NCI-H774 (cell line): ENCODE measurements around the gene ZBED4.
"Not testable (repeated sequence)": the region's sequence is repeated elsewhere in the genome, so short reads cannot be mapped to it uniquely, and the experiment has no call there.

Experiments used
- DNase-seq: peaks from one replicate; lab custom pipeline; 2025; lab: John Stamatoyannopoulos, UW

ZBED4 gene, protein sequence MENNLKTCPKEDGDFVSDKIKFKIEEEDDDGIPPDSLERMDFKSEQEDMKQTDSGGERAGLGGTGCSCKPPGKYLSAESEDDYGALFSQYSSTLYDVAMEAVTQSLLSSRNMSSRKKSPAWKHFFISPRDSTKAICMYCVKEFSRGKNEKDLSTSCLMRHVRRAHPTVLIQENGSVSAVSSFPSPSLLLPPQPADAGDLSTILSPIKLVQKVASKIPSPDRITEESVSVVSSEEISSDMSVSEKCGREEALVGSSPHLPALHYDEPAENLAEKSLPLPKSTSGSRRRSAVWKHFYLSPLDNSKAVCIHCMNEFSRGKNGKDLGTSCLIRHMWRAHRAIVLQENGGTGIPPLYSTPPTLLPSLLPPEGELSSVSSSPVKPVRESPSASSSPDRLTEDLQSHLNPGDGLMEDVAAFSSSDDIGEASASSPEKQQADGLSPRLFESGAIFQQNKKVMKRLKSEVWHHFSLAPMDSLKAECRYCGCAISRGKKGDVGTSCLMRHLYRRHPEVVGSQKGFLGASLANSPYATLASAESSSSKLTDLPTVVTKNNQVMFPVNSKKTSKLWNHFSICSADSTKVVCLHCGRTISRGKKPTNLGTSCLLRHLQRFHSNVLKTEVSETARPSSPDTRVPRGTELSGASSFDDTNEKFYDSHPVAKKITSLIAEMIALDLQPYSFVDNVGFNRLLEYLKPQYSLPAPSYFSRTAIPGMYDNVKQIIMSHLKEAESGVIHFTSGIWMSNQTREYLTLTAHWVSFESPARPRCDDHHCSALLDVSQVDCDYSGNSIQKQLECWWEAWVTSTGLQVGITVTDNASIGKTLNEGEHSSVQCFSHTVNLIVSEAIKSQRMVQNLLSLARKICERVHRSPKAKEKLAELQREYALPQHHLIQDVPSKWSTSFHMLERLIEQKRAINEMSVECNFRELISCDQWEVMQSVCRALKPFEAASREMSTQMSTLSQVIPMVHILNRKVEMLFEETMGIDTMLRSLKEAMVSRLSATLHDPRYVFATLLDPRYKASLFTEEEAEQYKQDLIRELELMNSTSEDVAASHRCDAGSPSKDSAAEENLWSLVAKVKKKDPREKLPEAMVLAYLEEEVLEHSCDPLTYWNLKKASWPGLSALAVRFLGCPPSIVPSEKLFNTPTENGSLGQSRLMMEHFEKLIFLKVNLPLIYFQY

DNA sequence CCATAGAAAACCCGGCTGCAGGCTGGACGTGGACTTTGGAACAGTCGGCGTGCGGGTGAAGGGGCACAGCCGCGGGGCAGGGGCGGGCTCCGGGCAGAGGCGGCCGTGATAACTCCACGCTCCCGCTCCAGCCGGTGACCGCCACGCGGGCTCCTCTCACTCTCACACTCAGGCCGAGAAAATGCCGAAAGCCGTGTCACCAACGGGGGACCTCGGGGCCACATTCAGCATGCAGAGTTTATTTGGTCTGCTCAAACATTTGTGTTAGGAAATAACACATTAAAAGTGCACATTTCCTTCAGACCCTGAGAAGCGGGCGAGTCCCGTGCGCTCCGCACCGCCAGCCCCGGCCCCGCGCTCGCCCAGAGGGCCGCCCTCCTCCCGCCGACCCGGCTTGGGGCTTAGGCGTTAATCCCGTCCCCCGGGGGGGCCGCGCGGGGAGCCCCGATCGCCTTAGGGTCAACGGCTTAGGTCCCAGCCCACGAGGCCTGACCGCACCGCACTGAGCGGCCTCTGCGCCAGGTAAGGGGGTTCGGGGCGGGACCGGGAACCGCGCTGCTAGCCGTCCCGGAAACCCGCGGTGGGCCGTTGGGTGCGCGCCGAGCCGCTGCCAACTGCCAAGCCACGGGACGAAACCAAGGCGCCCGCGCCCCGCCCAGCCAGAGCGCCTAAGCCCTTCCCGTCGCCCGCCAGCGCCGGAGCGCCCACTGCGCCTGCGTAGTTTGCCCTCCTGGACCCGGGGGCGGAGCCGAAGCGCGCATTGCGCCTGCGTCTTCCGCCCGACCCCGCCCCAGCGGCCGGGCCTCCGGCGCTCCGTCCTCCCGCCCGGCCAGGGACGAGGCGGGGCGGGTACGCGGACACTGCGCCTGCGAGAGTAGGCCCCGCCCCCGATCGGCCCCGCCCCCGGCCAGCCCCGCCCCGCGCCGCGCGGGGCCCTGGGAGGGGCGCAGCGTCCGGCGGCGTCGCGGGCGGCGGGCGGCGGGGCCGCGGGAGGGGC lies at the start of gene ZBED4:
TSS of gene ZBED4 (plus strand) at position 947 of the 997 bp plus-strand sequence. CDS start 29,819 bp downstream, outside the sequence.
- DNase-seq, result peak; percentile 85

DNA sequence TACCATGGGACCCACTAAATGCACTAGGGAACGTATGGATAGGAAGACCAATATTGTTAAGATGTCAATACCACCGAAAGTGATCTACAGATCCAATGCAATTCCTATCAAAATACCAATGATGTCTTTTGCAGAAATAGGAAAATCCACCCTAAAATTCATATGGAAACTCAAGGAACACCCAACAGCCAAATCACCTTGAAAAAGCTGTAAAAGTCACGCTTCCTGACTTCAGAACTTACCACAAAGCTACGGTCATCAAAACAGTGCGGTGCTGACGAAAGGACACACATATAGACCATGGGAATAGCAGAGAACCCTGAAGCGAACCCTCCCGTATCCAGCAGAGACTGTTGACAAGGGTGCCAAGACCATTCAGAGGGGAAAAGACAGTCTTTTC lies 46.5 kb upstream of the ZBED4 start:
- no peak for DNase-seq

DNA sequence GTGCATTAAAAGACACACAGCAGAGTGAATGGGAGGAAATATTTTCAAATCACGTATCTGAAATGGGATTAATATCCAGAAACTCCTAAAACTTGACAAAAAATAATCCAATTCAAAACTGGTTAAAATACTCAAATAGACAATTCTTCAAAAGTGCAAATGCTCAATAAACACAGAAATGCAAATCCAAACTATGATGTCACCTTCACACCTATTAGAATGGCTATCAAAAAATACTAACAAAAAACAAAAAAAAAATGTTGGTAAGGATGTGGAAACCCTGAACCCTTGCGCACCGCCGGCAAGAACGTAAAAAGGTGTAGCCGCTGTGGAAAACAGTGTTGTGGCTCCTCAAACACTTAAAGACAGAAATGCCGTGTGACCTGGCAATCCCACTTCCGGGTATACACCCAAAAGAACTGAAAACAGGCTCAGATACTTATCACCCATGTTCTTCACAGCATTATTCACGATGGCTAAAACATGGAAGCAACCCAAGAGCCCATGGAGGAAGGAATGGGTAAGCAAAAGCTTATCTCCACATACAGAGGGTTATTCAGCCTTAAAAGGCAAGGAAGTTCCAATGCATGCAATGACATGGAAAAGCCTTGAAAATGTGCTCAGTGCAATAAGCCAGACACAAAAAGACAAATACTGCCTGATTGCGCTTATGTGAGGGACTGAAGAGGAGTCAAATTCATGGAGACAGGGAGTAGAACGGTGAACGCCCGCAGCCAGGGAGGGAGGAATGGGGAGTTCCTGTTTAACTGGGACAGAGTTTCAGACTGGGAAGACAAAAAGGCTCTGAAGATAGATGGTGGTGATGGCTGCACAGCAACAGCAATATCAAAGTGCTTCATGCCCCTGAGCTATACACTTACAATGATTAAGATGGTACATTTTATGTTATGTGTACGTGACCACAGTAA lies 45.6 kb upstream of the ZBED4 start:
- no peak for DNase-seq

DNA sequence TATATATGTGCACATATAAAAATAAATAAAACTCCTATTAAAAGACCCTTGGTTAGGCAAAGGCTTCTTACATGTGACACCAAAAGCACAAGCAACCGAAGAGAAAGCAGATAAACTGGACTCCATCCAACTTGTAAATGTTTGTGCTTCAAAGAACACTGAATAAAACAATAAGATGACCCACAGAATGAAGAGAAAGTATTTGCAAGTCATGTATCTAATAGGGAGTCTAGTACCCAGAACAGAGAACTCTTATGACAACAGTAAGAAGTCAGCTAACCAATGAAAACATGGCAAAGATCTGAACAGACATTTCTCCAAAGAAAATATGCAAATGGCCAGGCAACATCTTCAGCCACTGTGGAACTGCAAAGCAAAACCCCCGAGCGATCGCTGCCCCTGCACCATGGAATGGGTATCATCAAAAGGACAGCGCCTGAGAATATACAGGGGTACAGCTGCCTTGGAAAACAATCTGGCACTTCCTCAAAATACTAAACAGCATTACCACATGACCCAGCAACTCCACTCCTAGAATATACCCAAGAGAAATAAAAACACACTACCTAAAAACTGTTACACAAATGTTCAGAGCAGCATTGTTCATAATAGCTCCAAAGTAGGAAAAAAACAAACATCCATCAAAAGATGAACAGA lies 43.2 kb upstream of the ZBED4 start:
- no peak for DNase-seq

DNA sequence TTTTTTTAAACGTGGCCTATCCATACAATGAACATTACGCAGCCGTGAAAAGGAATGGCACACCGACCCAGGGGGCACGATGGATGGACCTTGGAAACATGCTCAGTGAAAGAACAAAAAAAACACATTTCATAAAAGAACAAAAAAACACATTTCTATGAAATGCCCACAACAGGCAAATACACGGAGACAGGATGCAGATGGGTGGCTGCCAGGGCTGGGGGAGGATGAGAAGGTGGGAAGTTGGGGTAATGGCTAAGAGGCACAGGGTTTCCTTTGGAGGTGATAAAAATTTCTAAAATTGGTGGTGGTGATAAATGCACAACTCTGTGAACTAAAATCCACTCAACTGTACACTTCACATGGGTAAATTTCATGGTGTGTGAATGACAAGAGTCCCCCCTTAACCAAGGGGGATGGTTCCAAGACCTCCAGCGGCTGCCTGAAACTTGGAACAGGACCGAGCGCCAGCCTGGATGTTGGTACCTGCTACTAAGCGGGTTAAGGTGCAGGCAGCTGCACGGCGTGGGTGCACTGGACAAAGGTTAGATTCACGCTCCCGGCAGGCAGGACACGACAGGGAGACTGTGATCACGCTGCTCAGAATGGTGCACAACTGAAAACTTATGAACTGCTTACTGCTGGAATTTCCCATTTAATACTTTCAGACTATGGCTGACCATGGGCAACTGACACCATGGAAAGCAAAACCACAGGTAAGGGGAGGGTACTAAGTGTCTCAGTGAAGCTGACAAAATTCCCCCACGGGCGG lies 42.4 kb upstream of the ZBED4 start:
- DNase-seq, result no peak

DNA sequence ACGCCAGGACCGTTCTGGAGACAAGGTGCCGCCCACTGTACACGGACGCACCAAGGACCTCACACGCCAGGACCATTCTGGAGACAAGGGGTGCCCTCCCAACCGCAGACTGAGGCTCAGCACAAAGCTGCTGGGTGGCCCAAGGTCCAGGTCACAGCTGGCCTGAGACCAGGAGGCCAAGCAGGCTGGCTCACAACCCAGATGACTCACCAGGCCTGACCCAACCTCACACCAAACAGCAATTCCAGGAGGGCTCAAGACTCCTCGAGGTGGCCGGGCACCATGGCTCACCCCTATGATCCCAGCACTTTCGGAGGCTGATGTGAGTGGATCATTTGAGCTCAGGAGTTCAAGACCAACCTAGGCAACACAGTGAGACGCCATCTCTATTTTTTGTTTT lies 40.8 kb upstream of the ZBED4 start:
- no peak for DNase-seq

DNA sequence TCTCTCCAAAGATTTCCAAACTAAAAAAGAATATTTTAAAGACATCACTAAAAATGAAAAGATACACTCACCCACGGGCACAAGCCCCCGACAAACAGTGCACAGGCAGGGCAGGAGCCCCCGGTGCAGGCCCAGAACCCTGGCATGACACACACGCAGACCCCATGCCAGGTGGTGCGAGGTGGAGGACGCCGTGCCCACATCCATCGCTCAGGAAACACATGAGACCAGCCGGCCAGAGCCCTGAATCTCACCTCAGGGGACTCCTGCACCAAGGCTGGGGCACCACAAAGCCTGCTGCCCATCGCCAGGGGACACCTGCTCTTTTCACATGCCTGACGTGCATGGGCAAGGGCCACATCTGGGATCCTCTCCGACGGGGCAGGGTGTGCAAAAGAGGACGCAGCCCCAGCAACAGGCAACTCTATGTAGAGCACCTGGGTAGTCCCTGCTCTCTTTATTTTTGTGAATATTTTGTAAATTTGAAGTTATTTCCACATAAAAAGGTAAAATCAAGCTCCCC lies 39.4 kb upstream of the ZBED4 start:
- no peak for DNase-seq

DNA sequence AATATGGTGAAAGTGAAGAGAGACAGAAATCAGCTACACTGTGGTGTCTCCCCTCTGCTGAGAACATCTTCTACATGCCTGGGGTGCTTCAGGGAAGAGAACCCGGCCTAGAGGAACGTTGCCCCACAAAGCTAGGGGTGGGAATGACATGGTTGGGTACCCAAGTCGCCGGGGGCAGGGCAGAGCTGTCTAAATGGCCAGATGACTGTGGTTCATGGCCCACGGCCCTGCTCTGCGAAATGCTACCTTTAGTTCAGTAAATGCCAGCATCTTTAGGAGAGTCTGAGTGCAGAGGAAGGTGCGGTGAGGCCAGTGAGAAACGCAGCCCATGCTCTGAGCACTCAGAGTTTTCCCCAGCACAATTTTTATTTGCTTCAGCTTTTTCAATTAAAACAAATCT lies 38.8 kb upstream of the ZBED4 start:
- DNase-seq, result no peak

DNA sequence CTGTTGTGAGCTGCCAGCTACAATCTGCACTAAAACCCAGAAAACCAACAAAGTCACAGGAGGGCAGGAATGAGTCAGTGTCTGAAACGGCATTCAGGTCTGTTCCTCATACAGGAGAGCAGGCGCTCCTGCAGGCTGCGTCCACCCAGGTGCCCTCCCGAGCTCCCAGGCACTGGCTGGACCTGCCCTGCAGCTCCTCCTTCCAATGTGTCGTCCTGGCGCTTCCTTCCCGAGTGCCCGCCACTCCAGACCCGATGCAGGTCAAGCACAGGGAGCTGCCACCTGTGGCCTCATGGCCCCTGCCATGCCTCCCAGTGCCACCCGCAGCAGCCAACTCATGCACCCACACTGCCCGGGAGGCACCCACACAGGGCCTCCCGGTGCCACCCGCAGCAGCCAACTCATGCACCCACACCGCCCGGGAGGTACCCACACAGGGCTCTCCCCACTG lies 38.0 kb upstream of the ZBED4 start:
- DNase-seq, result no peak

DNA sequence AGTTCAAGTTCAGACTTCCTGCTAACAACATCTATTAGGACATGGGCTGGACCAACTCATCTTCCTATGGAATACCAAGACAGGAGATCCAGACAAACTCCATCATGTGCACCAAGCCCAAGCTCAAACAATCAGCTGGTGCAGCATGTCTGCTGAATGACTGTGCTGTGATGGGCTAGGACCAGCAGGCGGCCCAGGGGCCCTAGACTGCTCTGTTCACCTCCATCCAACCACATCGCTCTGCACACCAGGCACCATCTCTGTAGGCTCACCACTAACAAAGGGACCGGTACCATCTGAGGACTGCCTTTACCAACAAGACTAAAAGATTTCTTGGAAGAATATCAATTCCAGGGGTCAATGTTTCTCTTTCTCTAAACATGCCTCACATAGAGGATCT lies 36.3 kb upstream of the ZBED4 start:
- no peak for DNase-seq

DNA sequence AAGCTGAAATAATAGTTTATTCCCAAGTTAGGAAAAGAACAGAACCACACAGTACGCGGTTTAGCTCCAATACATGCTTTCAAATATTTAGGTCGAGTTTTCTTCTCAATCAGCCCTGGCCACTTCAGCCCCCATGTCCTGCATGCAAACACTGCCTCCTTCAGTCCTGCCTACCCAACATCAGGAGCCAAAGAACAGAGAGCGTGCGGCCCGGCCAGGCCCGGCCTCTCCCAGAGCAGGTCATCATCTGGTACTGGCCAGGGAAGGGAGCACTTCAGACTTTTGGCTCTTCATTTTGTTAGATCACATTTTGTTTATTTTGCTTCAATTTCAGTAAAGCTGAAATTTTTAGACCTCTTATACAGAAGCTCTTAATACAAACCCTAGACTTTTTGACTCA lies 32.7 kb upstream of the ZBED4 start:
- no peak for DNase-seq

DNA sequence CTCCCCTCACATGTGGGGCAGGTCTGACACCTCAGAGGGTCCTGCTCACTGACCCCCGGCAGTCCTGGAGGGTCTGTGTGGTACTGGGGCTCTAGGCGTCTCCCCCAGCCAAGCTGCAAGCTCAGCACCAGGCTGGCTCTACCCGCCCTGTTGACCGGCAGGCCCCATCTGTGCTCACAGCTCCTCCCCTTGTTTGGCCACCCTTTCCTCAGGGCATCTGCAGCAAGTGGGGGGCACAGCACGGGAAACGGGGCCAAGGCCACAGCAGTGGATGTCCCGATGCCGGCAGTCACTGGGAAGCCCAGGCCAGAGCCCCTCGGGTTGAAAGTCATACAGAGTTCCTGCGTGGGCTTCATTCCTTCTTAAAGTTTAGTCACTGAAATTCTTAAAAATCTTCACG lies 31.9 kb upstream of the ZBED4 start:
- DNase-seq, result not testable (repeated sequence)

DNA sequence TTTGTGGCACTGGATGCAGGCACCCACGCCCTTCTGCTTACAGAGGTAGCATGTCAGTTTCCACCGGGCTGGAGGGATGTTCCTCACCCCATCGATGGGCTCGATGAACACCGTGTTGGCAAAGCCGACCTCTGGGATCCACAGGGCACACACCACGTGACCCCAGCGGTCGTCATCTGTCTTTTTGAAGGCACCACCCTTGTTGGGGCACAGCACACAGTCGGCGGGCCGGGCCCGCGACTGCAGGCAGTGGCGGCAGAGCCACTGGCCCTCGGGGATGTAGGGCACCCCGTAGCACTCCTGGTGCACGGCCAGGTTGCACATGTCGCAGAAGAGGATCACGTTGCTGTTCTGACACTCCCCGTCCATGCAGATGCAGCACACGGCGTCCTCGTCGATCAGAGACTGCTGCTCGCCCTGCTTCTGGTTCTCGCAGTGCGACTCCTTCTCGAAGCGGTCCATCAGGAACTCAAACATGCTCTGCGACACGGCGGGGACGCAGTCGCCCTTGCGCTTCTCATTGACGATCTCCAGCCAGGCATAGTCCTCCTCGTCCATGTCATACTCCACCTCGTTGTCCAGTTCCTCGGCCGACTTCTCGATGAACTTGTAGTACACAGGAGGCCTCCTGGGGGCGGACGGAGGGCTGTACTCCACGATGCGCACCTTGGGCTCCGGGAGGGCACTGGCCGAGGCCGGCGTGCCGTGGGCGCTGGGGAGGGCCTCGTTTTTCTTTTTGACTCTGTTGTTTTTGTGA lies 30.2 kb upstream of the ZBED4 start:
- DNase-seq, result no peak

DNA sequence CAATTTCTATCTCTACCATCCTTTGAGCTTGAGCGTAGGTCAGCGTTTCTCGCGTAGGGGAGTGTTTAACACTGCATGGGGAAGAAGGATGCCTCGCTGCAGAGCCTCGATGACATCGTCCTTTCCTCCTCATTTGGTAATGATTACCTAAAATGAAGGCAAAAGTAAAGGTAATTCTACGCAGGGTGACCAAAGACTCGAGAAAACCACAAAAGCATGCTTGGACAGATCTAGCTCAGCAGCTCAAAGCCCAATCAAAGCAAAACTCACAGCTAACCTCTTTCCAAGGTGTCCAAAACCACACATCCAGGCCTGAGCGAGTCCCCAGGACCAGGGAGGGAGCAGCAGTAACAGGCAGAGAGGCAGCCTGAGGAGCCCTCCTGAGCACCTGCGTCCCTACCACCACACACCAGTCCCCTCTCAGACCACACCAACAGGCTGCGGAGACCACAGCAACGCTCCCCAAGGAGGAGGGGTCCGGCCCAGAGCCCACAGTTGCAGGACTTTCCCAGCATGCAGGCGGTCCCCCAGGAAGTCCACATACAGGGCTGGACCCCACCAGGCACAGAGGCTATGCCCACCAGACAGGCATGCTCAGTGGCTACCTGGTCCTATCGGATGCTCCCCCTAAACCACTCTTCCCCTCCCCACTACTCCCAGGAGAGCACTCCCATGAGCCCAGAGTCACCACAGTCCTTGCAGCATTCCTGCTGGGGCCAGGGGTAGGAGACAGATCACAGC lies 29.3 kb upstream of the ZBED4 start:
- no peak for DNase-seq

DNA sequence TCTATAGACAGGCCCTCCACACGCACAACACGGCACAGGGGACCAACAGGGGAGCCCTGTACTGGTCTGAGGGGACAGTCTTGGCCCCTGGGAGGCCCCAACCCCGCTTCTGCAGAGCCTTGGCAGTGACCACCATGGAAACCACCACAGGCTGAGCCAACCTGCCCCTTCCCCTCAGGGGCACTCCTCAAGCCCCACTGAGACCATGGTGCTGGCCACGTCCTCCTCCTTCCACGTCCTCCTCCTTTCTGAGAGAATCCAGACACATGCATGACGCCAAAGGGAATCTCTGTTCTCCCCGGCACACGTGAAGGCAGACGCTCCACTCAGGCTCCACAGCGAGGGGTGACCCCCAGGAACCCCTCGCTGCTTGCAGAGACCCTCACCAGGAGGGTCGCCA lies 28.7 kb upstream of the ZBED4 start:
- no peak for DNase-seq

DNA sequence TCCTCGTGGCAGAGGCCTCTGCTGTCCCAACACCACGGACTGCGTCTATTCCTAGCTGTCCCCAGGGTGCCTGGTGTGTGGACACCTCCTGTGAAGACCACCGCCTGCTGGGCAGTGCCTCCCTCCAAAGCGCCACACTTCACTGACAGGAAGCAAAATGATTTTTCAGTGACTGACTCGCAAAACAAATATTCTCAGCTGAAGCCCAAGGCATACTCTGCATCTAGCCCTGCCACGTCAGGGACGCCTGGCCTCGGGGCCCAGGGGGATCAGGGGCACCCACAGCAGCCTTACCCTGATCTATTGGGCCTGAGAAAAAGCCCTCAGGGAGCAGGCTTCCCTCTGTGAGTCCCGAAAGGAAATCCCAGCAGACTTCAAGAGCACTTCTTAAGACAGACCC lies 28.2 kb upstream of the ZBED4 start:
- no peak for DNase-seq
